Measurements from ENCODE around the gene BAG3.
"Not testable (repeated sequence)": the region's sequence is repeated elsewhere in the genome, so short reads cannot be mapped to it uniquely, and the experiment has no call there.

Gene BAG3

DNA sequence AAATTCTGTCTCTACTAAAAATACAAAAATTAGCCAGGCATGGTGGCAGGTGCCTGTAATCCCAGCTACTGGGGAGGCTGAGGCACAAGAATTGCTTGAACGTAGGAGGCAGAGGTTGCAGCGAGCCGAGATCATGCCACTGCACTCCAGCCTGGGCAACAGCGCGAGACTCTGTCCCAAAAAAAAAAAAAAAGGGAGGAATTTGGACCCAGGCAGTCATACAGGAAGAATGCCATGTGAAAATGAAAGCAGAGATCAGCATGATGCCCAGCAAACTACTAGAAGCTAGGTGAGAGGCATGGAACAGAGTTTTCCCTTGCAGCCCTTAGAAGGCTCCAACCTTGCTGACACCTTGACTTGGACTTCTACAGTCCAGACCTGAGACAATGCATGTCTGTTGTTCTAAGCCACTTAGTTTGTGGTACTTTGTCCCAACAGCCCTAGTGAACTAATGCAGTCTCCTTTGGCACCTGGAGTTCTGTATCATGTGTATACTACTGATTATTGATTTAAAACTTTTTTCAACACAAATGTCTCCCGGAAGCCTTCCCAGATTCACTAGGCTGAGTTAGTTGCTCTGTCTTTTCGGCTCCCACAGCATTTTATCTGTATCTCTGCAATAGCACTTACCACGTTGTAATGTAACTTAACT is 10.2 kb upstream of the BAG3 start:
- DNase-seq (ENCODE audit: low spot score), result no peak

DNA sequence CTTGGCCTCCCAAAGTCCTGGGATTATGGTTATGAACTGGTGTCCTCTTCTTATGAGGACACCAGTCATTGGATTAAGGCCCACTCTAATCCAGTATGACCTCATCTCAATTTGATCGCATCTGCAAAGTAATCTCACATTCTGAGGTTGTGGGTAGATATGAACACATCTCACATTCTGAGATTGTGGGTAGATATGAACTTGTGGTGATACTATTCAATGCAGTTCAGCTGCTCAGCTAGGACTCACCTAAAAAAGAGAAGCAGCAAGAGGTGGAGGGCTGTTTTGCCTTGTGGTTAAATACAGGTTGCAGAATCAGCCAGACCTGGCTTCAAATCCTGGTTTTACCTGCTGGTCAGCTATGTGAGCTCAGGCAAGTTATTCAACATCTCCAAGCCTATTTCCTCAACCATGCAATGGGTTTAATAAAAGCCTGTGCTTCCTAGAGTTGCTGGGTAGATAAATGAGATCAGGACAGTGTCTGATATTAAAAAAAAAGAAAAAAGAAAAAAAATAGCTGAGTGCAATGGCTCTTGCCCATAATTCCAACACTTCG is 8.5 kb upstream of the BAG3 start:
- no peak for DNase-seq (ENCODE audit: low spot score)

DNA sequence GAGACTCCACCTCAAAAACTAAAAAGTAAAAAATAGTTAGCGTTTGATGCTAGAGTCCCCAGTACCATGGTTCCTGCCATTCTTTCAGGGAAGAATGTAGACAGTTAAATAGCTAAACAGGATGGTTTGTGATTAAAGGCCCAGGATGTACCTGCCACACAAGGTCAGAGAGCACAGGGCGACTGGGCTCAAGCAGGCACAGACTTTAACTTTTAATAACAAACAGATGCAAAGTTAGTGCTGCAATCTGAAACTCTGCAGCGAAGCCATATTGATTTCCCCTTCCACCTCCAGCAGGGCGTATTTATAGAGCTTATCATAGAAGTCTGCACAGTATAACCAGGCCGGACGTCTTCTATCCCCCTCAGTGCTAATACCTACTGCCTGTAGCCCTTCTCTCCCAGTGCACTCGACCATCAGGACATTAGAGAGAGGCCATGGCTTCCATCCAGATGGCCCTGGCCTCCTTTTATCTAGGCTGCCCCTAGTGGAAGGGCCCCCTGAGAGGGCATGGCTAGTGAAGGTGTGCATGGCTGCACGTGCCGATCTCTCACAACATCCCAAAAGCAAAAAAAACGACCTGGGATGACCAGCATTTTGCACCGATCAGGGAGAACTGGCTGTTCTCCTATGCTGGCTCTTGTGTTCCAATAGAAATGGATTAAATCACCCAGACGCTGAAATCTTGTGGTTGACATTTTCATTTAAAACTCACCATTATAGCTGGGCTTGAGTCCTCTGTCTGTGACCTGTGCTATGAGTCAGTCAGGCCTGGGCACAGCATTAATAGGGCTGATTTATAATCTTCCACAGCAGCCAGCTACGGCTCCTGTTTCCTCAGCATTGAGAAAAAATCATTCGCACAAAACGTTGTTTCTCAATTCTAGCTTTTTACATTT is 7.6 kb upstream of the BAG3 start:
- no peak for DNase-seq (ENCODE audit: low spot score)

DNA sequence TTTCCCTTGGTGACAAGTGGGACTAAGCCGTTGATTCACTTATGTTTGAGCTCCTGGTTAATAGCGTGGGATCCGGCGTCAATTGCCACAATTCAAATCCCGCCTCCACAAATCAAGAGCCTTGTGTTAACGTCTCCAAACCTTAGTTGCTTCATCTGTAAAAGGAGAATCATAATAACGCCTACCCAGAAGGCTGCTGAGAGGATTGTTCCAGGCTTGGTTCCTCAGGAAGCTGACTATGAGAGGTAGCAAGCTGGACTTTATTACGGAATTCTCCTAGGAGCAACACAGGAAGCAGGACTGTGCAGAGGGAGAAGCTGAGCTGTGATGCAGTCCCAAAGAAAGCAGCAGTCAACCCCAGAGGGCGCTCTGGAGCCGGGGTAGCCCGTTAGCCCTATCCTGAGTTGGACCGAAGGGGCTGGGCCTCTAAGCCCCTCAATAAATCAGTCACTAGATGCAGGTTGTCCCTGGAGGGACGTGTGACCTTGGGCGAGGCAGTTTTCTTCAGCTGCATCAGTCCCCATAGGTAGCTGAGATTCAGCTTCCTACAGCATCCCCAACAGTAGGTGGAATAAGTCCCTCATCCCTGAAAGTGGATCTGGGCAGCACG is 6.9 kb upstream of the BAG3 start:
- peak; percentile 32 for DNase-seq (ENCODE audit: low spot score)

DNA sequence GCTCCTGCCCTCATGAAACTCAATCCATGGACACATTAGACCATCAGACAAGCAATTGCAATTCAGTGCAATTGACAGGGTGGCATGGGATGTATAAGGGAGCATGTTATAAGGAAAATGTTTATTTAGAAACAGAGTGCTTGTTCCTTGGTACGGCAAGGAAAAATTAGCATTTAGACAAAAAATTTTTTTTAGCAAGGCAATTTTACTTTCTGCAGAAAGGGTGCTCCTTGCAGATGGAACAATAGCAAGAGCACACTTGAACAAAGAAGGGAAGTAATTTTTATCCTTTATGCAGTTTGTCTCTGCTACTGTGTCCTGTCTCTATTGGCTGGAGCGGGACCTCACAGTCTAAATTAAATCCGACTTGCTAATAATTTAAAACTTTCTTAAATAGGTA is 6.2 kb upstream of the BAG3 start:
- no peak for DNase-seq (ENCODE audit: low spot score)

DNA sequence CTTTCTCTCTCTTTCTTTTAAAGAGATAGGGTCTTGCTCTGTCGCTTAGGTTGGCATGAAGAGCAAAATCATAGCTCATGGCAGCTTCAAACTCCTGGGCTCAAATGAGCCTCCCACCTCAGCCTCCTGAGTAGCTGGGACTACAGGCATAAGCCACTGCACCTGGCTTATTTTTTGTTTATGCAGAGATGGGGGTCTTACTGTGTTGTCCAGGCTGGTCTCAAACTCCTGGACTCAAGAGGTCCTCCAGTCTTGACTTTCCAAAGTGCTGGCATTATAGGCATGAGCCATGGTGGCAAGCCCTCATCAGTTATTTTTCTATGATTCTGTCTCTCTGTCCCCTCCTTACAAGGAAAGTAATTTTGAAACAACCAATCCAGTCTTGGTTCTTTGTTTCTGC is 1.1 kb upstream of the BAG3 start:
- DNase-seq (ENCODE audit: low spot score), result no peak

DNA sequence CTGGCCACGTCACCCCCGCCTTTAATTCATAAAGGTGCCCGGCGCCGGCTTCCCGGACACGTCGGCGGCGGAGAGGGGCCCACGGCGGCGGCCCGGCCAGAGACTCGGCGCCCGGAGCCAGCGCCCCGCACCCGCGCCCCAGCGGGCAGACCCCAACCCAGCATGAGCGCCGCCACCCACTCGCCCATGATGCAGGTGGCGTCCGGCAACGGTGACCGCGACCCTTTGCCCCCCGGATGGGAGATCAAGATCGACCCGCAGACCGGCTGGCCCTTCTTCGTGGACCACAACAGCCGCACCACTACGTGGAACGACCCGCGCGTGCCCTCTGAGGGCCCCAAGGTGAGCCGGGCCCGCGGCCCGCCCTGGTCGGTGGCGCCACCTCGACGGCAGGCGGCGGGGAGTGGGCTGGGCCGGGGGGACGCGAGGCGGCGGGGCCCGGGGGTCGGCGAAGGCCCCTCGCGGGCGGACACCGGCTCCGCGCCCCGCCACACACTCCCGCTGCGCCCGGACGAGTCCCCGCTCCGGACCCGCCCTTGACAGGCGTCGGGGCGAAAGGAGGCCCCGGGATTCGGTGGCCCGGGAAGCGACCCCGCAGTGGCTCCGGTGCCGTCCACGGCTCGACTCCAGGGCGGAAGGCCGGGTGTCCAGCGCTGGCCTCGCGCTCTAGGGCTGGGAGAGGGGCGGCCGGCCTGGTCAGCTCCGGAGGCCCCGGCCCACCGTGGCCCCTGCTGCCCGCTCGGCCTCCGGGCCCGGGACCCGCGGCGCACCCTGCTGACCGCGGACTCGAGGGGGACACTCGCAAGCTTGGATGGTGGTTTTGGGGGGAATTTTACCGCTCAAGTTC is 557 bp downstream of the BAG3 start:
- DNase-seq (ENCODE audit: low spot score), result peak; percentile 52

DNA sequence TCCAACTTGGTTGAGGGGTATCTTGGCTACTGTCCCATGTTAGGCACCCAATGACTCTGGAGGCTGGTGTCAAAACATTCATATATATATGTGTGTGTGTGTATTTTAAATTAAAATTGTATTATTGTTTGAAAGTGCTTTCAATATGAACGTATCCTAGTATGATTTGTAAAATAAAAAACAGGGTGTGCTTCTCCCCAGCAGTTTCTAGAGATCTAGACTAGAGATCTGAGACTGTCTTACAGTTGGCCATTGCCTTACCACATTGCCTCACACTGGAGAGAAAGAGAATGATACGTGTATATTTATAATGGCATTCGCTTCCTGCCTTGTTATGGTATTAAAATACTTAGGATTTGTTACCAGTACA is 1.2 kb downstream of the BAG3 start:
- DNase-seq (ENCODE audit: low spot score), result no peak

DNA sequence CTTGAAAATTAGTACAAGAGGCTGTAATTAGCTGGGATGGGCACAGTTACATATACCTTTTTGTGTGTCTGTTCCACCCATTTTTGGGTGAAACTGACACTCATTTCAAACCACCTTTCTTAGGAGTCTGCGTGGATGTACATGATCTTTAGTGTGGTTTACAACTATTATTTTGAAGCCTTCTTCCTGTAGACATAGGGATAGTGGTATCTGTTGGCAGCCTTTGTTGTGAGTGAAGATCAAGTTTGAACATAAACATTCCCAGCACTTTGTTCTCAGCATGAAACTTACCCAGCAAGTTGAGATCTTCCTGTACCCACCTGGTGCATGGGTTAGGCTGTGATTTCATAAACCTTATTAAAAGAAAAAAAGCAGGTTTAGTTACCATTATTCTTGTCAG is 2.0 kb downstream of the BAG3 start:
- no peak for DNase-seq (ENCODE audit: low spot score)

DNA sequence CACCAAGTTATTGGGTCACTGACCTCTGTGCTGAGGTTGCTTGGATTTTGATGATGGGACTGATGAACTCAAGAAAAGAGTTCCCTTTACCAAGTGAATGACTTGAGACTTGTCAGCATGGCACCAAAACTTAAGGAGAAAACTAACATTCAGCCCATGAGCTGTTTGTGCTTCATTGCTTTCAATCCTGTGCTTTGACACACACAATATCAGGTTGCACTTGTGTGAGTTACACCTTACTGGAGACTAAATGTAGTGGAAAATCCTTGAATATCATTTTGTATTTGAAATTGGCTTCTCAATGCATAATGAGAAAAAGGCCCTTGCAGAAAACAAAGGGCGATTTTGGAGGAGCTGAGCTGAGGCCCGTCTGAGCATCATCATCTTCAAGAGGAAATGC is 2.7 kb downstream of the BAG3 start:
- no peak for DNase-seq (ENCODE audit: low spot score)

DNA sequence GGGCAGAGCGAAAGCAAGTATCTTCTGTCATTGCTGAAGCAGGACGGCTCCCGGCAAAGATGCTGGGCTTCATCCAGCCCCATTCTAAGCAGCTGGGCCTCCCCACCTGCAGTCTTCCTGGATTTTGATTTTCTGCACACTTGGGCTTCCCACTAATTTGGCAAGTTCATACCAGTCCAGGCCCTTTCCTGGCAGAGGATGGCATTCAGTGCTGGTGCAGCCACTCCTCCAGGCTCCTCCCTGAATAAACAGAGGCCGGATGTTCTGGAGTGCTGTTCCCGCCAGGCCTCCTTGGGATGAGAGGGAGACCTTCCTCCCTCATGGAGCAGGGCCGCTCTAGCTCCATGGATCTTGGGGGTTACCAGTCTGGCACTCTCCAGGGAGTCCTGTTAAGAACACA is 3.4 kb downstream of the BAG3 start:
- no peak for DNase-seq (ENCODE audit: low spot score)

DNA sequence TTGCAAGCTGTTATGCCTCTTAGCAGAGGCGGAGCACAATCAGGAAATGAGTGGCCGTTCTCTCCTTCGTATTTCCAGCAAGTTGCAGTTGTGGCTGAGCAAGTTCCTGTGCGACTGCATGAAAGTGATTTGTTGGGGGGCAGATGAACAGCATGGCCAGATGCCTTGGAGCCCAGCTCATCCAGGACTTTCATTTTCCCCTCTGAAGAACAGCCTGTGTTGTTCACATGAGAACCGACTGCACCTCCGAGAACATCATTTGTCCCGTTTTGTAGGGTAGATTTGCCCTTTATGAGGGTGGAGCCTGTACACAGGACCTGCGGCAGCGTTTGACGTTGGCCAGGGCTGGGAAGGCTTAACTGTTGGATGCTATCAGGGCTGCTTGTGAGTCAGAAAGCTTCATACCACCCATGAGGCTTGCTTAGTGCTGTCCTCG is 4.4 kb downstream of the BAG3 start:
- no peak for DNase-seq (ENCODE audit: low spot score)

DNA sequence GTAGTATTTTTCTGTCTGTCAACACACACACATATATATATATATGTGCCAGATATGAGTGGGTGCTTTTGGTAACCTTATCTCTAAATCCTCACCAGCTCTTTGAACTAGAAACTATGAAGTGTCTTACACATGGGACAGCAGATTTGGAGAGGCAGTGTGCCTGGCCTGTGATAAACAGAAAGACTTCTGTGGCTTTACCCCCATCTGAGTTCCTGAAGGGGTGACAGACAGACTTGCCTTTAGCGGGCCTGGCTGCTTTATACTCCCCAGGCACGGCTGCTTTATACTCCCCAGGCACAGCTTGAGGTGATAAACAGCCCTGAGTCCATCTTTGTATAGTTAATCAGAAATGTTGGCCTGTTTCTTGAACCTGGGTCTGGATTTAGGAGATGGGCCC is 5.6 kb downstream of the BAG3 start:
- DNase-seq (ENCODE audit: low spot score), result no peak

DNA sequence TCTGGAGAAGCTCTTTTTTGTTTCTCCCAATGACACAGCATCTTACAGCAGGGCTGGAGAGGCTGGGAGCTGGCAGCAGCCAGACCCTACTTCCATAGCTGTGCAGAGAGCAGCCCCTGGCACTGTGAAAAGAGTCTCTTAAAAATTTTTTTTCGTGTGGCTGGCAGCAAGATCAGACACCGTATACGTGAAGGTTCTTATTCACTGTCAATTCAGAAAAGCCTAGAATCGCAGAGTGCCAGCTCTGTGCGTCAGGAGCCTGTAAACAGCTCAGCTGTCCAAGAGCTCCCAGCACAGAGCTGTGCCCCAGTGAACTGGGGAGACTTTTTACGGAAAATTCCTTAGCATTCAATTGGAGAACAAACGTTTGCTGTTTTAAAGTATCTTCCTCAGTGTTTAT is 6.5 kb downstream of the BAG3 start:
- no peak for DNase-seq (ENCODE audit: low spot score)

DNA sequence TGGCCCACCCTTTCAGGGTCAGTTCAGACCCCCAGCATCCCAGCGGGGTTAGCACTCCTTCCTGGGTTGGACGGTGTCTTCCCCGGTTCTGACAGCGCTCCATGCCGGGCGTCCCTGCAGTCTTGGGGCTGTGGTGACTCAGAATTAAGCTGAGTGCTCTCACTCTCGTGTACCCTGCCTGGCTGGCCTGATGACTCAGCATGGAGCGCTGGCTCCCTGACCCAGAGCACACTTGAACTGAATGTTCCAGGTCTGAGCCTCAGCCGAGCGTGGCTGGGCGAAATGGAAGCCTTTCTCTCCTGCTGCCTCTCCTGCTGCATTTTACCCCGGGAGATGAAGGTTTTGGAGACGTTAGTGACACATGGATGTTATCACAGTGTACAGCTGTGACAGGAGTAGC is 7.1 kb downstream of the BAG3 start:
- DNase-seq (ENCODE audit: low spot score), result no peak

DNA sequence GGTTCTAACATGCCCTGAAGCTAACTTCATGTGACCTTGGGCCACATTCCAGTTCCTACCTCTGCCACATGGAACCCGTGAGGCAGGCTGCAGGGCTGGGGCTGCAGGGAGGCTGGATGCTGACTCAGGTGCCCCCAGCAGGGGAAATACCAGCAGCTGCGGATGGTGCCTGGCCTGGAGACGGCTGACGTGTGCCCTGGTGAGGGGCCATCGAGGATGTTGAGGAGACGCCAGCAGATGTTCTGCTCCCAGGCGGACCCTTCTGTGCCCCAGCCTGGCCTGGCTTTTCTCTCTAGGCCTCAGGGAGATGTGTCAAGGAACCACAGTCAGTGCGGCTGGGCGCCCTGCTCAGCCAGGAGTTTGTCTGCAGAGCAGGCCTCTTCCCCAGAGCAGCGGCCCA is 8.8 kb downstream of the BAG3 start:
- DNase-seq (ENCODE audit: low spot score), result no peak

DNA sequence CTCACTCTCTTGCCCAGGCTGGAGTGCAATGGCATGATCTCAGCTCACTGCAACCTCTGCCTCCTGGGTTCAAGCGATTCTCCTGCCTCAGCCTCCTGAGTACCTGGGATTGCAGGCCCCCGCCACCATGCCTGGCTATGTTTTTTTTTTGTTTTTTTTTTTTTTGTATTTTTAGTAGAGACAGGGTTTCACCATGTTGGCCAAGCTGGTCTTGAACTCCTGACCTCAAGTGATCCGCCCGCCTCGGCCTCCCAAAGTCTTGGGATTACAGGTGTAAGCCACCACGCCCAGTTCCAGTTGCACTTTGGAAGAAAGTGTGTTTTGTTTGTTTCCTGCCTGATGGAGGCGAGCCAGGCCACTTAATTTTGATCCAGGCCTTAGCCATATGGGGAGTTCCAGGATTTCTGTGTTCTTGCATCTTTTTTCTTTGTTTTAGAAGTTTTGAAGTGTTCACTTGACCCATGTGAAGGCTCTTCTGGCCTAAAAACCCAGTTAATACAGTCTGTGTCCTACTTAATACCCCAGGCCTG is 11.0 kb downstream of the BAG3 start:
- not testable (repeated sequence) for DNase-seq (ENCODE audit: low spot score)

DNA sequence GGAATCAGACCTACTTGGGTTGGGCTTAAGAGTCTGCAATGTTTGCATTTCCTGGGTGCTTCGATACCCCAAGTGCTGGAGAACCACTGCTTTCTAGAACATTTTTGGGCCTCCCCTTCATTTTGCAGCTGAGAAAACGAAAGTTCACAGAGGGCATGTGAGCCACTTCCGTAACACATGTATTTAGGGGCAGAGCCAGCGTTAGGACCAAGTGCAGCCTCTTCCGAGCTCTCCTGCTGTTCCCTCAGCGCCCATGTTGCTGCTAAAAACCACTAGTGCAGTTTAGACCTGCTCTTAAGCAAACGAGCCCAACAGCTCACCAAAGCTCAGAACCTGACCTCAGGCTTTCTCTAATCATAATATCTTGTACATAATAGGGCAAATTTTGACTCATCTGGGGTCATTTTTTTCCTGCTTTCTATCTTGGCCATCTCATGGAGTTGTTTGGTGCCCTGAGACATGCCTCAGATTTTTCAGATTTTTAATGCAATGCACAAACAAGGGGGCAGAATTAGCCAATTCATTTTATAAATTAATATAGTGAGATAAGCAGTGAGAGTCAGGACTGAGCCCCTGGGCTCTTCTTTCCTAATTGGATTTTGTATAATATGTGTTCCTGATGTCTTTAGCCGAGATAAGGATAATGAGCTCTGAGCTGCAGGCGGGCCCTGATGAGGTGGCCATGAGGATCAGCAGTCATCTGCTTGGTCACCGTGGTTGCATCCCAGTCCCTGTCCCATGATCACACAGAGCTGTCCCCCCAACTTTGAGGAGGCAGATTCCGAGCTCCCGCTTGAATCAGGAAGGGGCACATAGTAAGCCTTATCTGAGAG is 12.9 kb downstream of the BAG3 start:
- no peak for DNase-seq (ENCODE audit: low spot score)

DNA sequence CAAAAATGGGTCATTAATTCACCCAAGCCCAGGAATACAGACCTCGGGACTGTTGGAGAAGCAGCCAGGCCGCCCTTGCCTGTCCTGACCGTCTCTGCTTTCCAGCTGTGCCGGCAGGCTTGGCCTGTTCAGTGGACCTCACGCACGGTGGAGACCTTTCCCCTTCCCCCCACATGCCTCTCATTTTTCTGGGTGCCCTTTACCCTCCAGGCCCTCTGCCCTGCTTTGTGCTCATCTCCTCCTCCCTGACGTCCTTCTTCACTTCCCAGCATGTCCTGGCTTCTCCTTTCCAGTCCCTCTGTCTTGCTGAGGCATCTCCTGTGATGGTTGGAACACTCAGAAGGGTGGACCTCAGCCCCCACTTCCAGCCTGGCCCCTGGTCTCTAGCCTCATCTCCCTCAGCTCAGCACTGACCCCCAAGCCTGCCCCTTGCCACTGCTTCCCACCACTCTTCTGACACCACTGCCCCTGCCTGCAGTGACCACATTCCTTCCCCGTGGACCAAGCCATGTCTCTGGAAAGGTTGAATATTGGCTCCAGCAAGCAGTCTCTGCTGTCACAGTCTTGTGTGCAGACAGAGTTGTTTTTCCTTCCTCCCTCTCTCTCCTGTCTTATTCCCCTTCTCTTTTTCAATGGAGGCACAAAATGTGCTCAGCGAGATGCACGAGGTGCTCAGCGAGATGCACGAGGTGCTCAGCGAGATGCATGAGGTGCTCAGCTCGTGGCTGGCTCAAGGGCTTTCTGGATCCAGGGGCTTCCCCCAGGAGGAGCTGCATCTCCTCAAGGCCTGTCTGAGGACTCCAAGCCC is 14.9 kb downstream of the BAG3 start:
- no peak for DNase-seq (ENCODE audit: low spot score)

DNA sequence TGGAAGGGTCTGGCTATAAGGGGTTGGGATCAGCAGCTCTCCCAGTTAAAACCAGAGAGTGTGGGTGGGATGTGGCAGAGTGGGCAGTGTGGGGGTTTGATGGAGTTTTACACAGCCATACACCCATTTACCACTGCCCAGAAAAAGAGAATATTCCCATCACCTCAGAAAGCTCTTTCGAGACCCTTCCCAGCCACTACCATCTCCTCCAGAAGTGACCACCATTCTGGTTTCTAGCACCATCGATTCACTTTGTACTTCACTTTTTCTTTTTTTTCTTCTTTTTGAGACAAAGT is 15.5 kb downstream of the BAG3 start:
- no peak for DNase-seq (ENCODE audit: low spot score)
